Measurements from ENCODE around the gene SLC10A3.
"Not testable (repeated sequence)": the region's sequence is repeated elsewhere in the genome, so short reads cannot be mapped to it uniquely, and the experiment has no call there.

SLC10A3 gene

DNA sequence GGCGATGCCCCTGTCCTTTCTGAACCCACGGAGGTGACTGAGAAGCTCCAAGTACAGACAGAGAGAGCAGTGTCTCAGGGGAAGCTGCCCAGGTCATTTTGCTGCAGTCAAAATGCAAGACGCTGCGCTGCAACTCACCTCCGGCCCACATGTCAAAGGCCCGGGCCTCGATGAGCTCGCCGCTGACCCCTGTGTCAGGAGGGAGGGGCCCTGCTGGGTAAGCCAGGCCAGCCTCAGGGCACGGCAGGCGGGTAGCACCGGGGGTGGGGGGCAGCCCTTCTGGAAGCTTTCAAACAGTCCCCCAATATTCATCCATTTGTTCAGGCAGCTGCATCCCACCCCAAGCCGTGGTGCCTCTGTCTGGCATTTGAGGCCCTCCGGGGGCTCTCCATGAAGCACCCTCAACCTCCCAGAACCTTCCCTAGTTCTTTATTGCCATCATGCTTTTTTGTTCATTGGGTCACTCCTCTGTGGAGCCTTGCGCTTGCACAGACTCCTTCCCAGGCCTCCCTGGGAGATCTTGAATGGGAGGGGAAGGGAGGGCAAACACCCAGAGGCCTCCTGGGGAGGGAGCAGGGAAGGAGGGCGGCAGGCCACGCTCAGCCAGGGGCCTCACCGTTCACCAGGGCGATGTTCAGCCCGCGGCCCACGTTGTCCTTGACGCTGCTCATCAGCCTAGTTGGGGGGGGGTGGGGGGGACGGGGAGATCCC lies 17.4 kb upstream of the SLC10A3 start:
- FAIRE-seq = no peak

DNA sequence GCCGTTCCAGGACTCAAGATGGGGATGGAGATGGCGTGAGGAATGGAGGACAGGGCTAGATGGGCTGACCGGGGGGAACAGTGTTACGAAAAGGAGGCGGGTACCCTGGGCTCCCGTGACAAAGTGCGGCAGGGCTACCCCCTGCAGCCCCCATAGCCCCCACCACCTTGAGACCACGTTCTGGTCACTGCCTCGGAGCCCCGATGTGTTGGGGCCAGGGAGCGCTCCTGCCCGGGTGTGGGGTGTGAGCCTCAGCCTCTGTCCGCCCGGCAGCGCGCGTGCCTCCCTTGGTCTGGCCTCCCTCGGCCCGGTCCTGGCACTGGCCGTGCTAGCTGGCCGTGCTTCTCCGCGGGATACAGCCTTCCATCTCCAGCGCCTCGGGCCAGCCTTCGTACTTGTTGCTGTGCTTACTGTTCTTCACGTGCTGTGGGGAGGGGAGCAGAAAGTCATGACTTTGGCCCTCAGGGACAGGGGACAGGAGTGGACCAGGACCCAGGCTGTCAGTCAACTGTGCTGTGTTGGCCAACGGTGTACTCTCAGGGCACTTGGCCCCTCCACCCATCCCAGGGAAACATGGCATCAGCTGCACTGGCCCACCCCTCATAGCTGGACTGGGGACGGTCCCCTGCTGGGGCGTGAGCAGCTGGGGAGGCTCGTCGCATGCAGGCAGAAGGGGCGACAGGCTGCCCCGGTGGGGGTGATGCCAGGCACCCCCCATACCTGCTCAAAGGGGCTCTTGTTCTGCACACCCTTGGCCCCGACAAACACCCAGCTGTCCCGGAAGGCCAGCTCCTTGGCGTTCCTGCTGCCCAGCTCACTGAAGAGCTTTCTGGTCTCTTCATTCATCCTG lies 16.3 kb upstream of the SLC10A3 start:
- no peak for FAIRE-seq

DNA sequence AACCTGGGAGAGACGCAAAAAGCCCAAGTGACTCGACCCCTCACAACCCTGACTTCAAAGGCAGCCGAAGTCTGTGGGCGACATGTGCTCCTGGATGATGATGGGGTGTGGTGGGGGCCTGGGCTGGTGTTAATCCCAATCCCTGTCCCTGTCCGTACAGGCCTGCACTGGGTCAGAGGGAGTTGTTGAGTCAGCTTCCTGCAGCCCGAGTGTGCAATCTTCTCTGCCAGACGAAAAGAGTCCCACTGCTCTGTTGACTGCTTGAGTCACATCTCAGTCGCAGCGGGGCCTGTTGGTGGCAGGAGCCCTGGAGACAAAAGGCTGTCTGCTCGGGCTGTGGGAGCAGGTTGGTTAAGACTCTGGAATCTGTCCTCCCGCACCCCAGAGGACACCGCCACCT lies 15.3 kb upstream of the SLC10A3 start:
- no peak for FAIRE-seq

DNA sequence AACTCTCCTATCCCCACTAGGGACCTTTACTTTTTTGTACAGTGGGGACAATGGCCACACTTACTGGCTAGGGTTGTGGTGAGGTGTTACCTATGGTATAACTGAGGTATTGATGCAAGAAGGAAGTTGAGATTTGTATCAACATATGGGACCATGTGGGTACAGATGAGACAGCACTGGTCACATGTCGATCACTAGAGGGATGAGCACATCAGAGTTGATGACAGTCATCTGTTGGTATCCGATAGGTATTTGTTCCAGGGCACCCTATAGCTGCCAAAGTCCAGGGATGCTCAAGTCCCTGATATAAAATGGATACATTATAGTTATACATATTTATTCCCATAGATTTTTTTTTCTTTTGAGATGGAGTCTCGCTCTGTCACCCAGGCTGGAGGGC lies 12.6 kb upstream of the SLC10A3 start:
- no peak for FAIRE-seq

DNA sequence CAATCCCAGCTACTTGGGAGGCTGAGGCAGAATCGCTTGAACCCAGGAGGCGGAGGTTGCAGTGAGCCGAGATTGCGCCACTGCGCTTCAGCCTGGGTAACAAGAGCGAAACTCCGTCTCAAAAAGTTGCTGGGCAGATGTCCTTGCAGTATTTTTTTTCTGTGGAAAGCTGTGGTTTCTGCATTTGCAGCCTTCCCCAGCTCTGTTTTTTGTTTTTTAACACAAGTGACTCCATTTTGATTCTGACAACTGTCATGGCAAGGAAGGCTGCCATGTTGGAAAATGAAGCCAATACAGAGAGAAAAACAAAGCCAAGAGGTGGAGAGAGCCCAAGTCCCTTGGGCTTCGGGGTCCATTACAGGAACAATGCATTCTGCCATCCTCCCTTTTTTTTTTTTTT lies 11.7 kb upstream of the SLC10A3 start:
- FAIRE-seq = no peak

DNA sequence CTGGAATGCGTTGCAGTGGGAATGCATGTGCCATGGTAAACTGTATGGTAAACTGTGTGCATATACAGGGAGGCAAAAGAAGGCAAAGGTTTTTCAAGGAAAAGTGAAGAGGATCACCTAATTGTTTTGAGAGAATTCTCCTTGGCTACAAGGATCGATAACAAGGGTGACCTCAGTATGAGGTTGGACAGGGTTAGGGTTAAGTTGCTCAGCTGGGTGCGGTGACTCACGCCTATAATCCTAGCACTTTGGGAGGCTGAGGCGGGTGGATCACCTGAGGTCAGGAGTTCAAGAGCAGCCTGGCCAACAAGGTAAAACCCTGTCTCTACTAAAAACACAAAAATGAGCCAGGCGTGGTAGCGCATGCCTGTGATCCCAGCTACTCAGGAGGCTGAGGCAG lies 11.0 kb upstream of the SLC10A3 start:
- FAIRE-seq = not testable (repeated sequence)

DNA sequence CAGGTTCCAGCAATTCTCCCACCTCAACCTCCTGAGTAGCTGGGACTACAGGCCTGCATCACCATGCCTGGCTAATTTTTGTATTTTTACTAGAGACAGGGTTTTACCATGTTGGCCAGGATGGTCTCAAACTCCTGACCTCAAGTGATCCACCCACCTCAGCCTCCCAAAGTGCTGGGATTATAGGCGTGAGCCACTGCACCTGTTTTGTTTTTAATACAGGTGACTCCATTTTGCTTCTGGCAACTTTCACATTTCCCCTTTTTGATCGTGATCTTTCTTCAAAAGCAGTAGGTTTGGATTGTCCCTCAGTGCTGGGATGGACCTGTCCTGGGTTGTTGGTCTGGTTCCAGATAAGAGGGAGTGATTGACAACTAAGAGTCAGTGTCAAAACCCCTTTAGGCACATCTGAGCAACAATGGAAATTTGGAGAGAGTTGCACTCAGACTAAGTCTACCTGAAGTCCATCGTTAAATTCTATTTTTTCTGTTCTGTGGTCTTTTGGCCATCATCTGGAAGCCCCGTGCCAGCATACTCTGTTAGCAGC lies 6.2 kb upstream of the SLC10A3 start:
- FAIRE-seq = not testable (repeated sequence)

DNA sequence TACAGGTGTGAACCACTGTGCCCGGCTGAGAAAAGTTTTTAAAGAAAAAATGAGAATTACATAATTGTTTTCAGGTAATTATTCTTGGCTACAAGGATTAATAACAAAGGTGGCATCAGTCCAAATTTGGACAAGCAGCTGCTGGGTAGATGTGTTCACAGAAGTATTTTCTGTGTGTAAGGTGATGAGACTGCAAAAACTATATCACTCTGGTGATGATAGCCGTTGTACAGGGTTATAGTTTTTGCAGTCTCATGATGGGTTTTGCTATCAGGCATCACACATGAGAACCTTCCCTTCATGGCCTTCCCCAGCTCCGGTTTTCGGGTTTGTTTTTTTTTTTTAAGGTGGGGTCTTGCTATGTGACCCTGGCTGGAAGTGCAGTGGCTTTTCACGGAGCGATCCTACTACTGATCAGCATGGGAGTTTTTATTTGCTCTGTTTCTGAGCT lies 5.1 kb upstream of the SLC10A3 start:
- FAIRE-seq = no peak

DNA sequence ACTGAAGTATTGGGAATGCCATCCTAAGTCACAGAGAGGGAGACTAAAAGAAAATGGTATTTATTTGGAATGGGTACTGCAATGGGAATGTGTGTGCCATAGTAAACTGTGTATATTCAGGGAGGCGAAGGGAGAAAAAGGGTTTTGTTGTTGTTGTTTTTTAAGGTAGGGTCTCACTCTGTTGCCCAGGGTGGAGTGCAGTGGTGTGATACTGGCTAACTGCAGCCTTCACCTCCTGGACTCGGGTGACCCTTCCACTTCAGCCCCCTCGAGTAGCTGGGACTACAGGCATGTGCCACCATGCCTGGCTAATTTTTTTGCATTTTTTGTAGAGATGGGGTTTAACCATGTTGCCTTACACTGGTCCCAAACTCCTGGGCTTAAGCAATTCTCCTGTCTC lies 4.3 kb upstream of the SLC10A3 start:
- no peak for FAIRE-seq

DNA sequence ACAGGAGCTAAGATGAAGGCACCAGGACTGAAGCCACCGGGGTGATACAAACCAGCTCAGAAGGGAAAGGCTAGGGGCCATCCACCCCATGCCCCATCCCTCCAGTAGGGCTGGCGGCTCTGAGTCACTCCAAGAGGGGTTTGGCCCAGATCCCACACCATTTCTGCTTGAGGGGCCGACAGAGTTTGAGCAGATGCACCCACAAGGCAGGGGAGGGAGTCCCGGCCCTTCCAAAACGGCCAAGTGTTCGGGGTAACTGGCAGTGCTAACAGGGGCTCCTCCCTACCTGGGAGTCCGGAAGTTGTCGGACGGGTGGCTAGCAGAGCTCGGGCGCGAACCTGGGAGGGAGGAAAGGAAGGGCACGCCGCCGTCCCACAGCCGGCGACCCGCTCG lies 412 bp downstream of the SLC10A3 start:
- FAIRE-seq = no peak

DNA sequence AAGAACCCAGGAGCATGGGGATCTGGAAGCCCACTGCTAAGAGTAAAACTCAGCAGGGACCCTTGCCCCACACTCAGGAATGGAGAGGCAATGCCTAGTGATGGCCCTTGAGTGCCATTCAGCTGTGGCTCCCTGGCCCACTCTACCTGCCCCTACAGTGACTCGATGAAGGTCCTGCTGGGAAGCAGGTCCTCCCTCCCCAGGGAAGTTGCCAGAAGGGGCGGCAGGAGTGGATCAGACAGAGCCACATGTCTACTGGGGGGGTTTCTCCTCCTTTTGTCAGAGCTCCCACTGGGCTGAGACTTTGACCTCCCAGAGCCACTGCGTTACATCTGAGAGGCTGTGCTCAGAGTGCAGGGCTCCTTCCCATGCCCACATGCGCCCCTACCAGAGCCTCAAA lies 1.2 kb downstream of the SLC10A3 start:
- no peak for FAIRE-seq

DNA sequence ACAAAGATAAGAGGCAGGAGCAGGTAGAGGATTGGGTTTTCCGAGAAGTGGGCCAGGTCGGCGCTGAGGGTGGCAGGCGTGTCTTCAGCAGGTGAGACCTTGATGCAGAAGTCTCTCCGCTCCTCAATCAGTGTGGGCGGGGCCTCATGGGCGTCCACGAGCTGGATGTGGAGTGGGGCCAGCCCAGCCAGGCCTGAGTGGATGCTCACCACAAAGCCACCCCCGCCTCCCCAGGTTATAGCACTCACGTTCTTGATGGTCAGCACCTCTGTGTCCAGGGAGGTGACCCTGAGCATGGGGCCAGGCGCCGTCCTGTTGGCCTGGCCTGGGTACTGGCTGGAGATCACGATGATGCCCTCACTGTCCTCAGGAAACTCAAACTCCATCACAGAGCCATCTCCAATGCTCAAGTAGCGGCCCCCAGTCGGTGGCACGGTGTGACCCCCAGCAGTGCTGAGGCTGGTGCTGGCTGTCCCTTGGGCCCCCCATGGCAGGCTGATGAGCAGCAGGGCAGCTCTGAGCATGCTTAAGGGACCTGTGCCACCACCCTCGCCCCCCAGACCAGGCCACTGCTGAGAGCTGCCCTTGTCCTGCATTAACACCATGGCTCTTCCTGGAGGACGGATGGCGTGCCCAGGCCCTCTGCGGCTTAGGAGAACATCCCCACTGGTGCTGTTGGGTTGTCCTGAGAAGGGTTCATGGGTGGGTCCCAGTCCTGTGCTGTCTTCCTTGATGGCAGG lies 1.9 kb downstream of the SLC10A3 start:
- no peak for FAIRE-seq

DNA sequence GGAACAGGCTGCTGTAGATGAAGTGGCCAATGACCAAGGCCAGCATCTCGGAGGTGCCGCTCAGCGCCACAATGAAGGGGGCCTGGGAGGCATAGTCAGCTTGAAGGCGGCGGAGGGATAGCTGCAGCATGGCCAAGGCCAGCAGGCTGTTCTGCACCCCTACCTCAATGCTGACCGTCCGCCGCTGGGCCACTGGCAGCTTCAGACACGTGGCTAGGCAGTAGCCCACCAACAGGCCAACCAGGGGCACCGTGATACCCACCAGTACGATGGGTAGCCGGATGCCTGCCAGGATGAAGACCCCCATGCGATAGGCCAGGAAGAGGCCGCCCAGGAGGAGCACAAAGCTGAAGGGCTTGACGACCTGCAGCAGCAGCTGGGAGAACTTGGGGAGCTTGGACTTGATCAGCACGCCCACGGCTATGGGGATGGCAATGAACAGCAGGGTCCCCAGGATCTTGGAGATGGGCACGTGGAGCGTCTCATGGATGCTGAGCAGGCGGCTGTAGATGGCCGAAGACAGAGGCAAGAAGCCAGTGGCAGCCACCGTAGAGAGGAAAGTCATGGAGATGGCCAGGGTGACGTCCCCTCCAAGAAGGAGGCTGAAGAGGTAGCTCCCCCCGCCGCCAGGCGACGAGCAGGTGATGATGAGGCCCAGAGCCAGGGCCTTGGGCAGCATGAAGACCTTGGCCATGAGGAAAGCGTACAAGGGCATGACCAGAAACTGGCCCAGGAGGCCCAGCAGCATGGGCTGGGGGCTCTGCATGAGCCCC lies 2.7 kb downstream of the SLC10A3 start:
- FAIRE-seq = no peak

DNA sequence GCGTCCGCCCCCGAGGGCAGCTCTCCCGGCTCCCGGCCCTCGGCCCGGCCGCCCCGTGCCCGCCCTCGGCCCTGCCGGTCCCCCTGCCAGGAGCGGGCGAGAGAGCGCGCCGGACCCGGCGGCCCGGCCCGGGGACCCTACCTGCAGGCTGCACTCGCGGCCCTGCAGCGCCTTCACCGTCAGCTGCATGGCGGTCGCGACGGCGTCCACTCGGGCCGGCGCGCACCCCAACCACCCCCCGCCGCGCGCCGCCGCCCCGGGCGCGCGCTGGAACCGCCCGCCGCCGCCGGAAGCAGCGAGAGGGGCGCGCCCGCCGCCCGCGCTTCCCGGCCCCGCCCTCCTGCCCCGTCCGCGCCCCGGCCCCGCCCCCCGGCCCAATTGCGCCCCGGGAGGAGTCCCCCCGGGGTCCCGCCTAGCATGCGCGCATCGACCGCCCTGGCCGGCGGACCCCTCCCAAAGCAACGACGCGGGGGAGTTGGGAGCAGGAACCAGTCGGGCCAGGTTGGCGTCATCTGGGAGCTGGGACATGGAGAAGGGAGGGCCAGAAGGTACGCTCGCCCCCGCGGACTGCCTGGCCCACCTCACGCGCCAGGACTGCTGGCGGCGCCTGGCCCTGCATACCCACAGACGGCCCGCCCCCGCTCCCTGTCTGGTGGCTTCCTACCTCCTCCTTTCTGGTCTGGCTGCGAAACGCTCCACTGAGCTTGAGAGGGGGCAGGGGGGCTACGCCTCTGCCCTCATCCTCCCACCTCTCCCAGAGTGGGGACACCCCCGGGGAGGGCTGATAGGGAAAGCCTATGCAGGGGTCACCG lies 3.8 kb downstream of the SLC10A3 start, which contains the start of gene UBL4A:
TSS of gene UBL4A (minus strand) at position 220 of the 812 bp plus-strand sequence. CDS start at position 189, 31 bp downstream.
- no peak for FAIRE-seq

DNA sequence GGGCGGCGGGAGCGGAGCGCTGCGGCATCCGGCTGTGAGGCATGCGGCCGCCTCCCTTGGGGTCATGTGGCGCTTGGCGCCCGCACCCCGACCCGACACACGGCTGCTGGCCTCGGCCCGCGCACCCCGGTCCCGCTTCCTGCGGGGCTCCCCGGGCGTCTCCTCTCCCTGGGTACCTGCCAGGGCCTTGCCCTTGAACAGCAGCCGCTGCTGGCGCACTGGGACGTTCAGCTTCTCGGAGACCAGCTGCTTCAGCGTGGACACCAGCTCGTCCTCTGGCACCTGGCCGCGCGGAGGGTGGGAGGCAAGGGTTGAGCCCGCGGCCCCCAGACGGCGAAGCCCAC lies 4.4 kb downstream of the SLC10A3 start:
- FAIRE-seq = no peak

DNA sequence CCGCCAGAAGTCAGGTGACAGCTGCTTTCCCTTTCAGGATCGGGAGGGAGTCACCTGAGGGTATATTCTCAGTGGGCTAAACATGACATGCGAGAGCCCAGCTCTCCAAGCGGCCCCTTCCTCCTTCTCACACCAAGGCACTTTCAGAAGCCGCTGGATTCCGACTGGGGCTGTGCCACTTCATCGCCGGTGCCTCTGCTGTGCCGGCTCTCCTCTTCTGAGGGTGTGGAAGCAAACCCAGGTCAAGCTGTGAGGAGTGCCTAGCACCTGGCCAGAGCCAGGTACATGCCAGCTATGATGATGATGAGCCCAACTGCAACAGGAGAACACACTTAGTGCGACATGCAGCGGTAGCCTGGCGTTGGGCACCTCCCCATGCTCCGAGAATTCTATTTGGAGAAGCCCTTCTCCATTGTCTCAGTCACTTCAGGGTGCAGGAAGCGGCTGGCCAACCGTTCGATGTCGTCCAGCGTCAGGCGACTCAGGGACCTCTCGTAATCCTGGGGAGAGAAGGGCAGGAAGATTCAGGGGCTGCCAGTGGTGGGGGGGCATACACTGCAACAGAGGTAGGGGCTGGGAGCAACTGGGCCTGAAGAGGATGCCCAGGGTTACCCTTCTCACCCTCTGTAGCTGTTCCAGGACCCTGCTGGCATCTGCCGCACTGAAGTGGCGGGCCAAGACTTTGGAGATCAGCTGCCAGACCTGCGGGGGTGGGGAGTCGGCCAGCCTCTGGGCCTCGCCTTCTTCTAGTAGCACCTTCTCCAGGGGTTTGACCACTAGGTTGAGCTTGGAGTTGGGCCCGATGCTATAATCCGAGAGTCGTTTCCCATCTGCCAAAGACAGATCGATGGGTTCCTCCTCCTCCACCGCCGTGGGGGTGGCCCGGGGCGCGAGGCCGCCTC lies 5.0 kb downstream of the SLC10A3 start:
- FAIRE-seq = no peak

DNA sequence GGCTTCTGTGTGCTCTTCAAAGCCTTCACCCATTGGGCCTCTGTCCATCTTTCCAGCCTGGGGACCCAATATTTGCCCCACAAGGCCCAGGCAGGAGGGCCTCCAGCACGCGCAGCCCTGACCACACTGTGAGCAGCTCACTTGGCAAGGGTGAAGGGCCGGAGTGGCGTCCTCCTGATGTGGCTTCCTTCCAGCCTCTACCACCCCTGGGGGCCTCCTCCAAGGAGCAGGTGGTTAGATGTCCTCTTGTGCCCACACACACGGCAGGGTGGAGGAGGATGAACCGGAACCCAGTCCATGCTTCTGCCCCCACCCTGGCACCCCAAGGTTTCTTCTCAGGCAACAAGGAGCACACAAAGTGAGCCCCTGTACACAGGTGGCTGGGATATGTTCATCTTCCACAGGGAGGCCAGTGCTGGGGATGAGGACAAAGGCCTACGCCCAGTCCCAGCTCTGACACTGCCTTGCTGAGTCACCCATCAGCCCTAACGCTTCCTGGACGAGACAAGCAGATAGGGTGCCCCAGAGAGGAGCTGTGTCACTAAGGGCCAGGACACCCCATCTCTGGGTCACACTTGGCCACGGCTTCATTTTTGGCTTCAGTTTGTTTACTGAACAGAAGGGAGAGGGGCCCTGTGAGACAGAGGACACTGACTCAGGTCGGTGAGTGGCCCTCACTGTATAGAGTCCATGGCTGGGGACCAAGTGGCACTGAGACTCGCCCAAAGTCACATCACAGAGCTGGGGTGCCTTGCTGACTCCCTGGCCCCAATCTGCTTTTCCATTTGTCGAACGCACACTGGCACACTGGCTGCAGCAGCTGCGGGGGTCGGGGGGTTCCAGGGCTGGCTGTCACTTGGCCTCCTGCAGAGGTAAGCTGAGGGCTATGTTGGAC lies 5.9 kb downstream of the SLC10A3 start:
- no peak for FAIRE-seq

DNA sequence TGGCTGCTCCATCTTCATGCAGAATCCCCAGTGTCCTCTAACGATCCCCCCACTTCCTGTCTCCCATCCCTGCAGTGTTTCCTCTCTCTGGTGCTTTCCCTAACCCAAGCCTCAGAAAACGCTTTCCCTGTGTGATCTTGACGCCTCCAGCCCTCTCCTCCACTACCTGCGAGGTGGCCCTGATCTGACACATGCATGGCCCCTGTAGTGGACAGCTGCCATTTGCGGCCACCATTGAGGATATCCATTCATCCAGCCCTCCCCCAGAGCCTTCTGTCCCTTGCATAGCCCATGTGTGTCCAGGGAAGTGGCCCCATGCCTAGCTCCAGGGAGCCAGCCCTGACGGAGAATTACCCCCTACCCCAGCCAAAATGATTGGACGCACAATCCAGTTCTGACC lies 7.1 kb downstream of the SLC10A3 start:
- FAIRE-seq = no peak

DNA sequence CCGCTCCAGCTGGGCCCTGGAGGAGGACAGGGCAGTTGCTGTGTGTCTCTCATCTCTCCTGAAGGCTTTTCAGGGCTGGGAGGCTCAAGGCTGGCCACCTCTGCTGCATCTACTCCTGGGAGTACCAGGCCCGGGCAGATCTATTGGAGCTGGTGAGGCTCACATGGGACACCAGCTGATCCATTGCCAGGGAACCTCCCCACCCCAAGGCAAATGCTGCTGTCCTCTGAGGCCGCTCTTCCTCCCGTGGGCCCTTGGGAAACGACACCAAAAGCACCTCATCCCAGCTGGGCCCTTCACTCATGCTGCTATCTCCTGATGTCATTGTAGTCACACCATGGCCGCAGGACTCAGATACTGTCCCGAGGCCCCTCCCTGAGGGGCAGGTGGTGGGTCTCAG lies 7.6 kb downstream of the SLC10A3 start:
- no peak for FAIRE-seq

Data from TTC549 (cell line).